Measurements from ENCODE around the gene SMIM43. TPM values are rescaled to one million over a fixed set of nuclear protein-coding genes. Genes with fewer than 3 reads are reported as not detected.

The SMIM43 gene
- total RNA-seq, 4 donors from 2014 or later, result 1.3 TPM; not detected in 3

DNA sequence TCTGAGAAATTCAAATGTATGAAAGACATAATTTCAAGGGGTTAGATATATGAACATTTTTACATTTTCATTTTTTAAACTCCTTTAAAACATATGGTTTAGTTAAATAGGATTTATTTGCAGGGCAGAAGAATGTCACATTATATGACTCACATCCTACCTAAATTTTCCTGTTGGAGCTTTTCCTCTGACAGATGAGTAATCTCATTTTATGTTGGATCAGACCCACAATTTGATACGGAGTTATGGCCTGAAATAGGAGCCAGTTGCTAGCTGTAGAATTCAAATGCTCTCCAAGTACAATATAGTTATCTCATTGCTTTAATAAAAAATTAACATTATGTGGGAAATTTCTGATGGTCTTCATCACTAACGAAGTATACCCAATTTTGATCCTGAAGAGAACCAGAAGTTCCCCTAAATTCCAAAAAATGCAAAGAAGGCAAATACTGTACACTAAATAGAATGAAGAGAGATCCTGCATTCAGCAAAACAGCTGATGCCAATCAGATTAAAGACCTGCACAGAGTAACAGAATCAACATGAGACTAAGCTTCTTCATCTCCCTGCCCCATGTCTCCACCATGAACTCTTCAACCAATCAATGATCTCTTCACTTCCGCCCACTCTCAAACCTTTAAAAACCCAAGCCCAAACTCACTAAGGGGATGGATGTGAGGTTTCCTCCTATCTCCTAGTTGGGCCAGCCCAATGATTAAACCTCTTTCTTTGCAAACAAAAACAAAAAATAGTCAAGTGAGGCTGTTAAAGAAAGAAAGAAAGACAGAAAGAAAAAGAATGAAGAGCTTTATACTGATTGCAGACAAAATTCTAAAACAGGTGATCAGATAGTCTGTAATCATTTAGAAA is 25.2 kb upstream of the SMIM43 start:
- TF ChIP-seq, protein P1, sequence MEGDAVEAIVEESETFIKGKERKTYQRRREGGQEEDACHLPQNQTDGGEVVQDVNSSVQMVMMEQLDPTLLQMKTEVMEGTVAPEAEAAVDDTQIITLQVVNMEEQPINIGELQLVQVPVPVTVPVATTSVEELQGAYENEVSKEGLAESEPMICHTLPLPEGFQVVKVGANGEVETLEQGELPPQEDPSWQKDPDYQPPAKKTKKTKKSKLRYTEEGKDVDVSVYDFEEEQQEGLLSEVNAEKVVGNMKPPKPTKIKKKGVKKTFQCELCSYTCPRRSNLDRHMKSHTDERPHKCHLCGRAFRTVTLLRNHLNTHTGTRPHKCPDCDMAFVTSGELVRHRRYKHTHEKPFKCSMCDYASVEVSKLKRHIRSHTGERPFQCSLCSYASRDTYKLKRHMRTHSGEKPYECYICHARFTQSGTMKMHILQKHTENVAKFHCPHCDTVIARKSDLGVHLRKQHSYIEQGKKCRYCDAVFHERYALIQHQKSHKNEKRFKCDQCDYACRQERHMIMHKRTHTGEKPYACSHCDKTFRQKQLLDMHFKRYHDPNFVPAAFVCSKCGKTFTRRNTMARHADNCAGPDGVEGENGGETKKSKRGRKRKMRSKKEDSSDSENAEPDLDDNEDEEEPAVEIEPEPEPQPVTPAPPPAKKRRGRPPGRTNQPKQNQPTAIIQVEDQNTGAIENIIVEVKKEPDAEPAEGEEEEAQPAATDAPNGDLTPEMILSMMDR (IDR thresholded peaks at IDR 0.05; ENCODE audit: low read depth), result no peak

DNA sequence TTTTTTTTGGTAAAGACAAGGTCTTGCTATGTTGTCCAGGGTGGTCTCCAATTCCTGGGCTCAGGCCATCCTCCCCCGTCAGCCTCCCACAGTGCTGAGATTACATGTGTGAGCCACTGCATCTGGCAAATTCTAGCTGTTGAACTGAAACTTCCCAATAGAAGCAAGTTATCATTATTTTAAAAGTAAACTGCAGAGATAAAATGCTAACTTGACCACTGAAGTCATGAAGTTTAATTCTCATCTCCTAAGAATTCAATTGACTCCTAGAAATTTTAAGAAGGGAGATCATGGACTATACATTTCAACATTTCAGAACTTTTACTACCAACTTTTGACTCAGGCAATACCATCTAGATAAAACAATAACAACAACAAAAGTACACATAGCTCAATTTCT is 24.5 kb upstream of the SMIM43 start:
- TF ChIP-seq, protein P1 (IDR thresholded peaks at IDR 0.05; ENCODE audit: low read depth), result no peak

DNA sequence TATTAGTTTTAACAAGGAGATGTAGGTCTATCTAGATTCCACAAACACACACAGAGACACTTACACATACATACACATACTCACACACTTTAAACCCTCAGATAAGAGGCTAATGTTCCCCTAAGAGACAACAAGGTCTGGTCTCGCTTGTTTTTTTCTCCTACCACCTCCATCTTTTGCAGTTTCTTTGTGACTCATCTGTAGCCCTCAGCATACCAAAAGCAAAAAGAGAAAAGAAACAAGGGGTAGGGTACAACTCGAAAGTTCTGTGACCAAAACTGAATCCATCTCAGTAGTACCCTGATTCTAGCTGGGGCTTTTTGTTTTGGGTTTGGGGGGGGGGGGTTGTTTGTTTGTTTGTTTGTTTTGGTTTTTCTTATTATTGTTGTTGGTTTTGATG is 23.9 kb upstream of the SMIM43 start:
- TF ChIP-seq, protein P1 (IDR thresholded peaks at IDR 0.05; ENCODE audit: low read depth), result no peak

DNA sequence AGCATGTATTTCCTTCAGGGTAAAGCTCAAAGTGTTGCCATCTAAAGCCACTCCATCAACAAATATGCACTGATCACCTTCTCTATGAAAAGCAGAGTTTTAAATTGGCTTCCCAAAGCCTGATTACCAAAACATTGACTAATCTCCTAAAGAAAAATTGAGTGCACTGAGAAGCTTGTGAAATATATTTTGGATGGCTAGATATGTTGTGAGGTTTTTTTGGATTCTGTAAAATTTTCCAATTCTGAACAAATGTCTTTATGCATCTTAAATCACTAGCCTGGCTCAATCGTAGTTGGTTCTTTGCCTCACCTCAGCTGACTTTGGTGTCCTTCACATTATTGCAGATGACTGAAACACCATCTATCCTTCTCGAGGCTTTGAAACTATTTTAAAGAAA is 21.3 kb upstream of the SMIM43 start:
- TF ChIP-seq, protein P1 (IDR thresholded peaks at IDR 0.05; ENCODE audit: low read depth), result no peak

DNA sequence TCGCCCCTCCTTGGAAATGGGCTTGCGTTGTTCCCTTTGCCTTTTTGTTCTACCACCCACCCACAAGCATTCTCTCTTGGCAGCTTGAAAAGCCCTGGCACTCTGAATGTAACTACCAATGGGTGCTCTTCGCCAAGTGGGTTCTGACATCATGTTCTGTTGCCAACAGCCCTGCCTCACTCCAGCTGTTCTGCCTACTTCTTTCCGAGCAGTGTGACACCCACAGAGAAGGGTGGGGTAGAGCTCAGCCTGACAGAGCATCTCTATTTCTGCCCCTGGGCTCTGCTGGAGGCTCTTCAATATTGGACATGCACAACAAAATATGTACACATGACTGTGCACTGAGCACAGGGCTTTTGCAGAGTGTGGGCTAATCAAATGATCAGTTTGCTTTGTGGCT is 20.5 kb upstream of the SMIM43 start:
- TF ChIP-seq, protein P1 (IDR thresholded peaks at IDR 0.05; ENCODE audit: low read depth), result no peak

DNA sequence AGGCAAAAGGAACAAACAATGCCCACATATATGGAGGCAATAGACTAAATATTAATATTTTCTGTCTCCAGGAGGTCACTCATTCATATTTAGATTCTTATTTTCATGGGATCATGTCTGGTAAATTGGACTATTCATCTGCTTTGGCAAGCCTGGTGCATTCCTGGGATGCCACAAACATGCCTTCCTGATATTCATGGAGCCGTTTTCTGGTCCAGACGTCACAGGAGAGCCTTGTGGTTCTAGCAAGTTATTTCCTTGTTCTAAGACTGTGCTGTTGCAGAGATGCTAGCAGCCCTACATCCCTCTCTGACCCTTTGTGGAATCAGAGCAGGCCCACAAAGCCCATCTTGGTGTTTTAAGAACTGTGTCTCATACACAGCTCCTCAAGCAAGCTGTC is 20.0 kb upstream of the SMIM43 start:
- TF ChIP-seq, protein P1 (IDR thresholded peaks at IDR 0.05; ENCODE audit: low read depth), result no peak

DNA sequence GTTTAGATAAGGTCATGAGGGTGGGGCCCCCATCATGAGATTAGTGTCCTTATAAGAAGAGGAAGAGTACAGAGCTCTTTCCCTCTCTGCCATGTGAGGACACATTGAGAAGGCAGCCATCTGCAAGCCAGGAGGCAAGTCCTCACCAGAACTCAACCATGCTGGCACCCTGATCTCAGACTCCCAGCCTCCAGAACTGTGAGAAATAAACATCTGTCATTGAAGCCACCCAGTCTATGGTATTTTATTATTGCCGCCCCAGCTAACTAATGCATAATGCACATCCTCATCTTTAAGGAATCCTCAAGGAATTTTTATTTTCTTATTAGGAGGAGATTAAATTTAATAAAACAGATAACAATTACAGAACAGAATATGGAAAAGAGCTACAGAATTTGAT is 19.4 kb upstream of the SMIM43 start:
- TF ChIP-seq, protein P1 (IDR thresholded peaks at IDR 0.05; ENCODE audit: low read depth), result no peak

All from subcutaneous adipose tissue (tissue), 4 donors.